ENCODE measurements around the gene SPAG7.
A peak's percentile ranks its signal among the peaks of the same experiment; 100 is the strongest.

The SPAG7 gene

DNA sequence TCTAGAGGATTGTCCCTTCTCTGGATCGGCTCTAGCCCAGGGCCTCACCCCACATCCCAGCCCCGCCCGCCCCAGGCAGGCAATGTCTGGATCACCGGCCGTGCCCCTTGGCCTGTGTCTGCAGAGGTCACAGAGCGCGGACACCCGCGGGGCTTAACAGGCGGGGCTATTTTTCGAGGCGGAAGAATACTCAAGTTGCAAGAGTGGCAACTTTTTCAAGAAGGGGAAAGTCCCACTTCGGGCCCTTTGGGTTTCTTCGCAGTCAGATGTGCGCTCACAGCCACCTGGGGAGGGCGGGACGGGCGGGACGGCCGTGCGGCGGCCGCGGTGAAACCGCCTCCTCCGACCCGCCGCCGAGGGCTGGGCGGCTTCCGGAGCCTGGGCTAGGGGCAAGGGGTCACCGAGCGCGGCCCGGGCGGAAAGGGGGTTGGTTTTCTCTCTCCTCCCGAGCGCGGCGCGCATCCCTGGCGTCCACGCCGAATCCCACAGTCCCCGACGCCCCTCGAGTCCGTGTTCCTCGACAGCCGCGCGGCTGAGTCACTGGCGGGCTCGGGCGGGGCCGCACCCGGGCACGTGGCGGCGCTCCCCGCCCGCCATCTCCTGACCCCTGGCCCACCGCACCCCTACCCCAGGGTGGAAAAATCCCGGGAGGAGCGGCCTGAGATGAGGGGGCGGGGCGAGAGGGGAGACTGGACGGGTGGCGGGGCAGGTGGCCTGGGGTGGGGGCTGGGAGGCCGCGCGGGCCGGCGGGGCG is 18.1 kb downstream of the SPAG7 start:
- DNase-seq = peak; percentile 68

GRCh38 chr17:4948931-4949320 is 18.7 kb downstream of the SPAG7 start:
- DNase-seq = peak; percentile 54

GRCh38 chr17:4948166-4948930 is 19.3 kb downstream of the SPAG7 start, which contains the start of gene PFN1:
Gene PFN1 (minus strand): TSS chr17:4948530. CDS start chr17:4948394, 136 bp downstream.
- peak; percentile 75 for DNase-seq

DNA sequence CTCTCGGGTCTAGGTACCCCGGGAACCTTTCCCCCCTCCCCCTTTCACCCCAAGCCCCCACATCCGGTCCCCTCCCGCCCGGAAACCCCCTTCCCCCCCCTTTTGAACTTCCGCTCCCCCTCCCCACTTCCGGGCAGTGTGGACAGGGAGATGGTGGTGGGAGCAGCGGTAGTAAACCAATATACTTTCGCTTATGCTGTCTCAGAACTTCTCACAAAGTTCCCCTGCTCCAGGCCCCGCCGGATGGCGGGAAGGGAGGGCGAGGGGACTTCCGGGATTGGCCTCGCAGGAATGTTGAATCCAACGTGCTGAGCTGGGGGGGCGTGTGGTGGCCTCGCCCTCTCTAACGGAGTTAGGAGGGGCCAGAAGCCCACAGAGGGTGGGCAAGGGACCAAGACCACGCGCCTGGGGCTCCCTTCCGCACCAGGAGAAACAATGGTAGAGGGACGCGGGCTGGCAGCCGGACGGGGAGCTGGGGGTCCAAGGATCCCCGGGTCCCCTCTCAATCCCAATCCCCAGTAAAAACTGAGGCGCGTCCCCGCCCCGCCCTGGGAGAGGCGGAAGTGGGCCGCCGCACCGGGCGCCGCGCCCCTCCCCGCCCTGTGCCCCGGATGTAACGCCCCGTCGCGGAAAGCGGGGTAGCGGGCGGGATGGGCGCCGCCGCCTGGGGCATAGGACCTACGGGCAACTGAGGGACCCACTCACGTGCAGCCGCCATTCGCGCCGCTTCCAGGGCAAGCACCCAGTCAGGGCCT is 20.0 kb downstream of the SPAG7 start:
- peak; percentile 55 for DNase-seq

GRCh38 chr17:4947010-4947410 is 20.6 kb downstream of the SPAG7 start:
- DNase-seq = no peak

- DNase-seq = no peak
Observed at GRCh38 chr17:4946312-4946976, 21.2 kb downstream of the SPAG7 start.

- DNase-seq = no peak
Observed at GRCh38 chr17:4945944-4946280, 21.7 kb downstream of the SPAG7 start.

GRCh38 chr17:4945176-4945943 is 22.3 kb downstream of the SPAG7 start:
- DNase-seq = peak; percentile 51

DNA sequence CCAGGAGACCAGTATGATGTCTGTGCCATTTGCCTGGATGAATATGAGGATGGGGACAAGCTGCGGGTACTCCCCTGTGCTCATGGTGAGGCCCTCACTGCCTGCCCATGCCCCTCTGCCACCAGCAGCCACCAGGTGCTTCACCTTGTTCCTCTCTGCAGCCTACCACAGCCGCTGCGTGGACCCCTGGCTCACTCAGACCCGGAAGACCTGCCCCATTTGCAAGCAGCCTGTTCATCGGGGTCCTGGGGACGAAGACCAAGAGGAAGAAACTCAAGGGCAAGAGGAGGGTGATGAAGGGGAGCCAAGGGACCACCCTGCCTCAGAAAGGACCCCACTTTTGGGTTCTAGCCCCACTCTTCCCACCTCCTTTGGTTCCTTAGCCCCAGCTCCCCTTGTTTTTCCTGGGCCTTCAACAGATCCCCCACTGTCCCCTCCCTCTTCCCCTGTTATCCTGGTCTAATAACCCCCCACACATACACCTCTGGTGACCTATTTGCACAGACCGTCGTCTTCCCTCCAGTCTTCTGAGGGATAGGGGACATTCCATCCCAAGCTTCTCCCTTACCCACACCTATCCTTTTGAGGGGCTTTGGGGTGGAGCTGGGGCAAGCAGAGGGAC is 23.0 kb downstream of the SPAG7 start:
- no peak for DNase-seq

GRCh38 chr17:4944163-4944553 is 23.5 kb downstream of the SPAG7 start:
- DNase-seq = peak; percentile 10

DNA sequence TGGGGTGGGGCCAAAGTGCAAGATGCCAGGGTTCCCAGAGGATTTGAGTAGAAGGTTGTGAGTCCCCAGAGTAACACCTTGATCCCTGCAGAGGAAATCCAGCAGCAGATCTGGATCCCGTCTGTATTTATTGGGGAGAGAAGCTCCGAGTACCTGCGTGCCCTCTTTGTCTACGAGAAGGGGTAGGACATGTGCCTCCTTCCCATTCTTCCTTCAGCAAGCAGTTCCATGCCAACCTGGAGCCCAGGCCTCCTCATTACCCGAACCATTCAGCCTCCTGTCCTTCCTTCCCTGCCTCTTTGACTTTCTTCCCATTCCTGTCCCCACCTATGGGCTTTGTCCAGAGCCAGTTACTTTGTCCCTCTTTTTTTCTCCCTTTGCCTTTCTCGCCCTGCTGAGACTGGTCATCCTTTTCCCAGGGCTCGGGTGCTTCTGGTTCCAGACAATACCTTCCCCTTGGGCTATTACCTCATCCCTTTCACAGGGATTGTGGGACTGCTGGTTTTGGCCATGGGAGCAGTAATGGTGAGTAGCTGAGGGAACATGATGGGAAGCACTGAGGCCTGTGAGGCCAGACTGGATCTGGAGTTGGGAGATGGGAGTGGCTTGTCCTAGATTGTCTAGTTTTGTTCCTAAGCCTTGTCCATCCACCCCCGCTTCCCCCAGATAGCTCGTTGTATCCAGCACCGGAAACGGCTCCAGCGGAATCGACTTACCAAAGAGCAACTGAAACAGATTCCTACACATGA is 24.7 kb downstream of the SPAG7 start:
- DNase-seq = no peak

DNA sequence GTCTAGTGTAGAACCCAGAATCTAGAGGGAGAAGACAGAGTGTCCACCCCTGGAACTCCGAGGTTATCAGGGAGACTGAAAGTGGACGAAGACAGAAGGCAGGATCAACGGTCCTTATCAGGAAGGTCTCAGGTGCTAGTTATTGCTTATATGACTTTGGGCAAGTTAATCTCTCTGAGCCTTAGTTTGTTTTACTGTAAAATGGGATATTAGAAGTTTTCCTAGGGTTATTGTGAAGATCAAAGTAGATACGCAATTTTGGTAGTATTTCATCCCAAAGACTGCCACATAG is 26.4 kb downstream of the SPAG7 start:
- DNase-seq = no peak

- DNase-seq = peak; percentile 14
Observed at GRCh38 chr17:4940555-4941318, 26.9 kb downstream of the SPAG7 start.

DNA sequence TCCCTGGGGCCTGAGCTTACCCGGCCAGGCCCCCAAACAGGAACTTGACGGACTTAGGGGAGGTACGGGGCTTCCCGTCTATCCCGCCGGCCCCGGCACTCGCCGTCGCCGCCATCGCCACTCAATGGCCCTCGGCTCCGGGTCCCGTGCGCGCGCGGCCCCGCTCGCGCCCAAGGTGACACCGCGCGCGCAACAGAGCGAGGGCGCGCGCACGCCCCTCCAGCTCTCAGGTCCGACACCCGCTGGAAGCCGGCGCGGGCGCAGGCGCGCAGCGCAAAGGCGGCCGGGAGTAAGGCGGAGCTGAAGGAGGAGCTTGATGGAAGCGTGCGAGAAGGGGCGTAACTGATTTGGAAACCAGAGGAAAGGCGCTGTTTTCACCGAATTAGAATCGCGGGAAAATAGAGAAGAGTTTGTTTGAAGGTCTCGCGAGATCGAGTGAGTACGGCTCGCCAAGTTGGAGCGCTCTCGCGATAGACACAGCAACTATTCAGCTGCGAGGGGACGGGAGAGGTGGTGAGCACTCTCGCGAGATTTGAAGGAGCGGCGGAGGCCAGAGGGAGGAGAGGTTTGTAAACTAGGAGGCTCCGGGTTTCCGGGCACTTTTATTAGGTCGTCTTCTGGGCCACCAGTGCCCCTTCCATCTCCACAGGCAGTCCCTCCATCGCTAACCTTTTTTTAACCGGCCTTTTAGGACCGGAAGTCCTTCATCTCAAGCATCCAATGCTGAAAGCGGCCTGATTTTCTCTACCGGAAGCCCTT is 27.6 kb downstream of the SPAG7 start, which contains the start of the genes RNF167 and SLC25A11:
RNF167 (plus strand) TSS at position 473 of the 759 bp plus-strand sequence. CDS start 642 bp downstream, outside the sequence.
SLC25A11 (minus strand) TSS at position 251 of the 759 bp plus-strand sequence; CDS start at position 115, 136 bp downstream.
- peak; percentile 93 for DNase-seq

DNA sequence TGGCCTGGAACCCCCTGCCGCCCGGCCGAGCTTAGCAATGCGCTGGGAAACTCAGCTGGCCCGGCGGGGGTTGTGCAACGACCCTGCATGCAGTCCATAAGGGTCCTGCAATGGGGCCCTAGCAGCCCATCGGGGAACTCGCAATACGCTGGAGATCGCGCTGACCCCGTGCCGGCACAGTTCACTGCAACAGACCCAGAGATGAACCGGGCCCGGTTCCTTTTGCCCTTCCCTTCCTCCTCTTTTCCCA is 28.1 kb downstream of the SPAG7 start:
- DNase-seq = no peak

DNA sequence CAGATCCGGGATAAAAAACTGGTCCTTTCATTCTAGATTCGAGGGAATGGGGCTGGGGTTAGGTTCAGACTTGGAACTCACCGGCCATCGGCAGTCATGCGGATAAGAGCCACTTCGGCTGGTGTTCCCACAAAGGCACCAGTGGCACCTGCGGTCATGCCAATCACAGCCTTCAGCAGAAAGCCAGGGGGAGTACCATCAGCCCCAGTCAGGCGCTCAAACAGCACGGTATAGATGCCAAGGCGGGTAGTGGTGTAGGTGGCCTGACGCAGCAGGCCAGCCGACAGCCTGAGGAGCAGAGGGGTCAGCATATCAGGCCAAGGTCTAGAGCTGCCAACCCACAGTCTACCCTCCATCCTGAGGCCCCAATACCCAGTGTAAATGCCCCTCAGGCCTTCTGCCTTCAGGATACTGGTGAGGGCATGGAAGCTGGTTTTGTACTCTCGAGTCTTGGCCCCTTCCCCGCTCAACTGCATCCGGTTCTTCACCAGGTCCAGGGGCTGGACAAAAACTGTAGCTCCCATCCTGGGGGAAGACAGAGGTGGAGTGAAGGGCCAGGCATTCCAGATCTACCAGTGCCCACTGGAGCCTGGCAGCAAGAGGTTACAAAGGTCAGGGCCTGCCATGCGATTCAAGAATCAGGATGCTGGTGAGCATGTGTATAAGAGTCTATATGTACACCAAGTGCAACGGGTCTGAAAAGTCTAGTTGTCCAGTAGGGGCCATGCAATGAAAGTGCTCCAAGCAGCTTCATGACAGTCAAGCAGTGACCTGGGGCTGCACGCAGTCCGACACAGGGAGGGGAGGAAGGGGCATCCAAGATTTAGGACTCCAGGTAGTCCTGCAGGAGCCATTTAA is 28.7 kb downstream of the SPAG7 start:
- no peak for DNase-seq

GRCh38 chr17:4938069-4938491 is 29.5 kb downstream of the SPAG7 start:
- DNase-seq = no peak

GRCh38 chr17:4937553-4937952 is 30.1 kb downstream of the SPAG7 start:
- DNase-seq = no peak

- no peak for DNase-seq
Observed at GRCh38 chr17:4936436-4936835, 31.2 kb downstream of the SPAG7 start.

All from NK-92 treated with Interleukin-12 subunit alpha and Interleukin-12 subunit beta, amount 100 ng/mL, for 24 hours (cell line).